Osteoblast (primary cell): Measurements from ENCODE around the gene POMT2. TPM values are rescaled to one million over a fixed set of nuclear protein-coding genes. Genes with fewer than 3 reads are reported as not detected.
"Not testable (repeated sequence)": the region's sequence is repeated elsewhere in the genome, so short reads cannot be mapped to it uniquely, and the experiment has no call there.

Experiments
- DNase-seq: peaks from one replicate; pipeline ENCODE4 v3.0.0; 2011; ENCODE audit warnings: low spot score, mixed read lengths; ENCODE audit not compliant: insufficient read length; ENCODE audit errors: missing footprints
- H2AFZ ChIP-seq: 2 replicates; pipeline ENCODE4 v1.6.0; 2011; ENCODE audit warnings: mild to moderate bottlenecking, low read length
- H3K27ac ChIP-seq: 2 replicates; pipeline ENCODE4 v1.5.1; 2011; ENCODE audit warnings: mild to moderate bottlenecking, low read depth, low read length, moderate library complexity
- H3K27me3 ChIP-seq: 2 replicates; pipeline ENCODE4 v1.6.0; 2012; ENCODE audit warnings: mild to moderate bottlenecking, control low read depth, inconsistent platforms, low read length, moderate library complexity; ENCODE audit not compliant: insufficient read depth
- H3K36me3 ChIP-seq: 2 replicates; pipeline ENCODE4 v1.5.1; 2011; ENCODE audit warnings: mild to moderate bottlenecking, low read length, control low read depth, moderate library complexity; ENCODE audit not compliant: insufficient read depth
- H3K4me1 ChIP-seq: 2 replicates; pipeline ENCODE4 v1.5.1; 2011; ENCODE audit warnings: mild to moderate bottlenecking, low read length, control low read depth, moderate library complexity; ENCODE audit not compliant: insufficient read depth
- H3K4me2 ChIP-seq: 2 replicates; pipeline ENCODE4 v1.6.0; 2011; ENCODE audit warnings: mild to moderate bottlenecking, low read length; ENCODE audit not compliant: insufficient read depth
- H3K4me3 ChIP-seq: fragments of 200-600 bp; sonication (generic); 3 replicates; pipeline ENCODE4 v1.5.1; 2012; ENCODE audit warnings: mild to moderate bottlenecking, low read length, inconsistent platforms; ENCODE audit not compliant: insufficient read depth
- H3K79me2 ChIP-seq: 2 replicates; pipeline ENCODE4 v1.6.0; 2012; ENCODE audit warnings: mild to moderate bottlenecking, low read length, control low read depth, inconsistent platforms; ENCODE audit not compliant: insufficient read depth
- H3K9me3 ChIP-seq: 2 replicates; pipeline ENCODE4 v1.5.1; 2011; ENCODE audit warnings: low read depth, low read length, control low read depth
- H4K20me1 ChIP-seq: 2 replicates; pipeline ENCODE4 v1.6.0; 2012; ENCODE audit warnings: mild to moderate bottlenecking, low read length, control low read depth; ENCODE audit not compliant: insufficient read depth
- CTCF ChIP-seq: IDR thresholded peaks from 2 replicates; pipeline ENCODE4 v1.5.1; 2011; ENCODE audit warnings: mild to moderate bottlenecking, low read depth, low read length, moderate library complexity; ENCODE audit errors: extremely low read depth
- total RNA-seq: library from RNA; depleted of rRNA; stranded (reverse); fragments of >200 nt; gene quantifications from 2 replicates; pipeline ENCODE4 v1.2.3, GENCODE V29; 2012

The POMT2 gene
- total RNA-seq, 1 donor = 11.6 TPM

GRCh38 chr14:77284466-77284865, 36.2 kb downstream of the POMT2 start:
- Histone ChIP-seq H3K36me3 (peaks cover 27% of the 10 kb centered on the region), H3K79me2 (no peaks in the 10 kb centered on the region), H4K20me1 (no peaks in the 10 kb centered on the region), H3K4me3 (no peak overlapping the region), H3K4me2 (no peak overlapping the region), H2AFZ (no peak overlapping the region), H3K9me3 (no peaks in the 10 kb centered on the region), H3K4me1 (no peaks in the 10 kb centered on the region), H3K27me3 (no peaks in the 10 kb centered on the region), H3K27ac (no peak overlapping the region)
- no peak for TF ChIP-seq CTCF
- no peak for DNase-seq

GRCh38 chr14:77284066-77284465, 36.6 kb downstream of the POMT2 start:
- Histone ChIP-seq H3K36me3 (peaks cover 31% of the 10 kb centered on the region), H3K4me1 (no peaks in the 10 kb centered on the region), H3K4me3 (no peak overlapping the region), H3K27me3 (no peaks in the 10 kb centered on the region), H3K79me2 (no peaks in the 10 kb centered on the region), H3K9me3 (no peaks in the 10 kb centered on the region), H2AFZ (no peak overlapping the region), H4K20me1 (no peaks in the 10 kb centered on the region), H3K27ac (no peak overlapping the region), H3K4me2 (no peak overlapping the region)
- no peak for TF ChIP-seq CTCF
- DNase-seq = no peak

- no peak overlapping the region for H3K4me3 ChIP-seq
- H3K4me2 ChIP-seq = no peak overlapping the region
- TF ChIP-seq CTCF = no peak
- no peak overlapping the region for H3K27ac ChIP-seq
- no peaks in the 10 kb centered on the region for H3K9me3 ChIP-seq
- peaks cover 28% of the 10 kb centered on the region for H3K36me3 ChIP-seq
- no peaks in the 10 kb centered on the region for H3K4me1 ChIP-seq
- no peak overlapping the region for H2AFZ ChIP-seq
- no peaks in the 10 kb centered on the region for H3K27me3 ChIP-seq
- no peaks in the 10 kb centered on the region for H4K20me1 ChIP-seq
- DNase-seq = no peak
- no peaks in the 10 kb centered on the region for H3K79me2 ChIP-seq
Observed at GRCh38 chr14:77281852-77282410, 38.8 kb downstream of the POMT2 start.

GRCh38 chr14:77280921-77281320, 39.8 kb downstream of the POMT2 start:
- H3K9me3 ChIP-seq, DNase-seq, H3K4me3 ChIP-seq, H3K4me1 ChIP-seq, H3K4me2 ChIP-seq, H4K20me1 ChIP-seq, H3K27me3 ChIP-seq, H2AFZ ChIP-seq, H3K27ac ChIP-seq, H3K79me2 ChIP-seq: not testable (repeated sequence)
- H3K36me3 ChIP-seq = peaks cover 27% of the 10 kb centered on the region
